ENCODE measurements around the gene TRAF2.

Gene TRAF2

DNA sequence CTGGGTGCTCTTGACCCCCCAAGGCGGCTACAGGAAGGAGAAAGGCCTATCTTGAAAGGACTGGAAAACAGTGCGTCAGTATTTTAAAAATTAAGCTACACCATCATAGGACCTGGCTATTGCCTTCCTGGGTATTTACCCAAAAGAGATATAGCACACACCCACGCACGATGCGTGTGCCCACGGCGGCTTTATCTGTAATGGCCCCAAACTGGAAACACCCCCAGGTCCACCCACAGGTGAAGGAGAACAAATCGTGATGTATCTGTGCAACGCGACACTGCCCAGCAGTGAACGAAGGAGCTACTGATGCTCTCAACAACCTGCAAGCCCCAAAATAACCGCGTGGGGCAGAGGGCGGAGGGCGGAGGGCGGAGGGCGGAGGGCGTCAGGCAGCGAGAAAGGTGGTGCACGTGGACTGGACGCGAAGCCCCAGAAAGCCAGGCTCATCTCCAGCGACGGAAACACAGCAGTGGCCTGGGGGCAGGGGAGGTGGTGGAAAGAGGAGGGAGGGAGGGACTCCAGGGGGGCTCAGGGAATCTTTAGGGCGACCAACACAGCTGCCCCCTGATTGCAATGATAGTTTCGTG lies 78.6 kb downstream of the TRAF2 start:
- DNase-seq = no peak

DNA sequence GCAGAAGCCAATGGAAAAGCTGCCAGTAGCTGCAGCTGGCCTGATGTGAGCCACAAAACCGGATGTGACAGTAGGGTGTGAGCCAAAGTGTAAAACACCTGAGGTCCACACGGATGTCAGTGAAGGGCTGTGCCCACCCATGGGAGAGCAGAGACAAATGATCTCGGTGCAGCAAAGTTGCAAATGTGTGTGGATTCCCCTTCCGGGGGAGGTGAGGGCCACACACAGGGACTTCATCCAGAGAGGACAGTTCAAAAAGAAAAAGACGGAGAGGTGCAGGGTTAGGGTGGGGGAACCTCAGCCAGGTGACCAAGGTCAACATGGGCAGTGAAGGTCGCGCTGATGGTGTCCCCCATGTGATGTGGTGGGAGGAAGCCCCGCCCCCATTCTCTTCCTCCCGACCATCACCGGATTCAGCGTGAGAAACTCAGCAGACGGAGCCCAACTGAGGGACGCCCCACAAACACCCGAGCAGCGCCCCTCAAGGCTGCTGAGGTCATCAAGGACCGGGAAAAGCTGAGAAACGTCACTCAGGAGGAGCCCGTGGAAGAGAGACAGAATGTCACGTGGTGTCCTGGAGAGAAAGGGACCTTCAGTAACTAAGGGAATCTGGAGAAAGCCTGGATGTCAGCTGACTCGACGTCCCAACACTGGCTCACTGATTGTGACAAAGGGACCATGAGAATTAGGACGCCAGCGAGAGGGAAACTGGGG lies 79.6 kb downstream of the TRAF2 start:
- no peak for DNase-seq

DNA sequence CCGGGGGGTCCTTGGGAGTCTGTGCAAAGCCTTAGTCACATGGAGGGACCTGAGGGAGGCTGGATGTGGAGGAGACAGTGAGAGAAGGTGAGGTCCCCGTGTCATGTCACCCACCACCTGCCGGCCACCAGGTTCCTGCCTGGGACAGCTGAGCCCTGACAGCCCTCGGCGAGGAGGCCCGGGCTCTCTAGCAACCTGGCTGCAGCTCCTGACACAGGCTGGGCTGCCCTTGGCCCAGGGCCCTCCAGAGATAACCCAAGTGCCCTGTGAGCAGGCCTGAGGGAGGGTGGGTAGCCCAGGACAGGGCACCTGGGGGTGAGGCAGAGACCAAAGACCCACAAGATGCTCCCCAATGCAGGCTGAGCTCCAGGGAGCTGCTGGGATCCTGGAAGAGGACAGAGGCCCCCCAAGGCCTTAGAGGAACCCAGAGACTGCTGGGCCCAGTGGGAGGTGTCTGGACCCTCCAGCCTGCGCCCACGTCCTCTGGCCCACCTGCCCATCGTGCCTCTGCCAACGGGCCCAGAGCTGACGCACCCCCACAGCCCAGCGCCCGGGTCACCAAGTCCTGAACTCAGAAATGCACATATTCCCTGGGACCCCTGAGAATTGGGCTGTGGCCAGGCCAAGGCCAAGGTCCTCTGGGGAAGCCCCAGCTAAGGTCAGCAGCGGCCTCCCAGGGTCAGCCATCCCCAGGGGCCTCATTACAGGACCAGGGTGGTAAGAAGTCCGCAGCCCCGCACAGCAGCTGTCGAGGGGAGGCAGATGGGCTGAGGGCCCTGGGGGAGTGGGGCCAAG lies 82.2 kb downstream of the TRAF2 start:
- no peak for DNase-seq

DNA sequence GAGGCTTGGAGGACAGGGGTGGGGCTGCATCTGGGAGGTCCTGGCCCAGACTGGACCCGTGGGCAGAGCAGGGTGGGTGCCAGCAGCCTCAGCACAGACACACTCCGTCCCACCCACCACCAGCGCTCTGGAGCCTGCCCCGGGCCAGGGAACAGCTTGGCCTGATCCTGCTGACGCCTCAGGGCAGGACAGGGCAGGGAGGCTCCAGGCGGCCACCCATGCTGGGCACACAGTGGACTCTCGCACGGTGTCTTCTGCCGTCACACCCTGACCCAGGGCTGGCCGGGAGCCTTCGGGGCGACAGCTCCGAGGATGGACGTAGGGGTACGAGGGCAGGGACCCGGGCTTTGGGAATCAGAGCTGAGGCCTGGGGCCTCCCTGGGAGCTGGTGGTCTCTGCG lies 82.8 kb downstream of the TRAF2 start:
- no peak for DNase-seq

DNA sequence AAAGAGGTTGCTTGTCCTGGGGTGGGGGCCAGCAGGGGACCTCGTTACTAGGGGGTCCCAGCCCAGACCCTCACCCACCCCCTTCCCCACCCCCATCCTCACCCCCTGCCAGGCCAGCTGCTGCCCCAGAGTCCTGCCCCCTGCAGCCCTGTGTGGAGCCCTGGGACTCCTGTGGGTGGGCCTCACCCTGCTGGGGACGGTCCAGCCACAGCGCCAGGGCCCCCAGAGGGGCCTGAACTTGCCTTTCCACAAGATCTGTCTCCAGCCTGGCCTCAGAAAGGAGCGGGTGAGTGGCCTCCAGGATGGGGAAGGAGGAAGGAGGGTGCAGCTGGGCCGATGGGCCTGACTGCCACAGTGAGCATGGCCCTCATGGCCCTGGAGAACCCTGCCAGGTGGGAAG lies 83.5 kb downstream of the TRAF2 start:
- no peak for DNase-seq

DNA sequence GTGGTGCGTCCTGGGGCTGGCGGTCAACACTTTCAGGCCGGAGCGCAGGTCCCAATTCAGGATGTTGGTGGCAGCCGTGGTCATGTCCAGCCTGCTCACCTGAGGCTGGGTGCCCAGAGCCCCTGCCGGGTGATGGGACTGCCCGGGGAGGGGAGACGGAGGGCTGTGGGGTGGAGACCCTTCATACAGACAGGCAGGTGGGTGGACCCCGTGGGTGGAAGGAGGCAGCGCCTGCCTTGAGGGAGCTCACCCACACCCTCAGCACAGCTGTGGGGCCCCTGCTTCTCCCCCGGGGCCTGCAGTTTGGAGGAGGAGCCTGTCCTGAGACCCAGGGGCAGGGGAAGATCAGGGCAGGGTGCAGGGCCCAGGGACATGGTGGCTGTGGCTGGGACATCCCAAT lies 84.0 kb downstream of the TRAF2 start:
- no peak for DNase-seq

DNA sequence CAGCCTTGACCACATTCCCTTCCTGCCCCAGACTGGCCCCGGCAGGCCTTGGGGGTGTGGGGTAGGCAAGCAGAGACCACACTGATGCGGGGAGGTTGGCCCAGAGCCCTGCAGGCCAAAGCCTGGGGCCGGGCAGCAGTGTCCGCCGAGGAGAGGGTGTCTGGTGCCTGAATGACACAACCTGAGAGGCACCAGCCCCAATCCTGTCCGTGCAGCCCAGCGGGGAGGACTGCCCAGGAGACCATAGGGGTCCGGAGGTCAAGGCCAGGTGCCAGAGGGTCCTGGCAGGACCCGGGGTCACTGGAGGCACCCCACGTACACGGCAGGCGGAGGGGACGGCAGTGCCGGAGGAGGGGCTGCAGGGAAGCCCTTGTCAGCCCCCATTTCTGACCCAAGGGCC lies 85.4 kb downstream of the TRAF2 start:
- DNase-seq = no peak

DNA sequence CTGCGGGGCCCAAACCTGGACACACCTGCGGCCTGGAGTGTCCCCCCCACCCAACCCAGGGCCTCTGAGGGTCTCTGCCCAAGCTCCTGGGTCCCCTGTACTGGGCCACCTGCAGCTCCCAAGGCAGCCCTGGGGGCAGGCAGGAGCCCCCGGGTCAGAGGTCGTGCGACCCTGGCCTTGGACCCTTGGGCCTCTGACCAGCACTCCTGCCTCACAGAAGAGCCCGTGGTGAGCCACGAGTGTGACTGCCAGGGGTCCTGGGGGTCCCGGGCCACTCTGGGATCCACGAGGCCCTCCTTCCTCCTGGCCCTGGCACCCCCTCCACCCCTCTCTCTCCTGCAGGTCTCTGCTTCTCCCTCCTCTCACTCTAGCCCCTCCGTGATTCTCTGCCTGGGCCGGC lies 86.0 kb downstream of the TRAF2 start:
- no peak for DNase-seq

DNA sequence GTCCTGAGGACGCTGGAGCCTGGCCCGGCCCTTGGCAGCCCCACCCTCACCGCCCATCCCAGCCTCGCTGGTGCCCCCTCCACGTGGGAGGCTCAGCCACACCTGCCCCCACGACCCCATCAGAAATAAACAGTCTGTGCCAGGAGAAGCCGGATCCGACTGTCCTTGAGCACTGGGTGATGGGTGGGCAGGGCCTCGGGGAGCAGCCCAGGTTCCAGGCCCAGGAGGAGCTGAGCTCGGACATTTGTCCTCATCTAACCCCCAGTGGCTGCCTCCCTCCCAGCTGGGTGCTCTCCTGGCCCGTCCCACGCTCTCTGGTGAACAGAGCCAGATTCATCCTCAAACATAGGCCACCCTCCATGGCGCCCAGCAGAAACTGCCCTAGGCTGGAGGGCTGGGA lies 86.4 kb downstream of the TRAF2 start:
- DNase-seq = no peak

DNA sequence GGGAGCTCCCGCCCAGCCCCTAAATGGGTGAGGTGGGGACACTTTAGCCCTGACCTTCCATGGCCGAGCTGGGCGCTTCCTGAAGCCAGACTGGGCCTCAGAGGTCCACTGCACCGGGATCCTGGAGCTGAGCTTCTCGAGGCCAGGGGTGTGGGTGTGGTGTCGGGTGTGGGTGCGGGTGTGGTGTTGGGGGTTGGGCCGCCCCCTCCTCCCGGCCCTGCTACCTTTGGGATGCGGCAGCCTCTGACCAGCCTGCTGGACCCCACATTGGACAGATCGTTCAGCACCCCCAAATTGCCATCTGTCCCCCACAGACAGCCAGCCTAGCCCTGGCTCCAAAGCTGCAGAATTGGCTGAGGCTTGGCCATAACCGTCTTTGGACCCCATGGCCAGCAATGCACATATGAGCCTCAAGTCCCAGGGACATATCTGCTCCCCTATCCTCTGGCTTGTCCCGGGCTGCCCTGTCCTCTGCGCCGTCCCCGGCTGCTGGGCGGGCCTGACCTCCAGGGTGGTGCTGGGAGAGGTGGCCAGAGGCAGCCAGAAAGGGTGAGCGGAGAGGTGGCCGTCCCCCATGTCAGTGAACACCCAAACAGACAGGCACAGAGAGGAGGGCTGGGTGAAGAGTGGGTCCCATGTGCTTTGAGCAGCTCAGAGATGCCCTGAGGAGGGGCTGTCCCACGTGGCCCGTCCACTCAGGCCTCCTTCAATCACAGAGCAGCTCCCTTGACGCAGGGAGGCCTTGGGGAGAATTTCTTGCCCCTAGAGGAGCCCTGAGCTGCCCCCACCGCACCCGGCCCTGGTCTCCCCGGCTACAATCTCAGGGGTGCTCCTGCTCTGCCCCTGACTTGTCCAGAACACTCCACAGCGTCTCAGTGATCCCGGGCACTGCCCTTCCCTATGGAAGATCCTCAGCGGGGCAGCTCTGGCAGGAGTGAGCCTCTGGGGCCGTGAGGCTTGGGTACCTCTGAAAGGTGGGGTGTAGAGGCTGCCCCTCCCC lies 87.6 kb downstream of the TRAF2 start:
- no peak for DNase-seq

DNA sequence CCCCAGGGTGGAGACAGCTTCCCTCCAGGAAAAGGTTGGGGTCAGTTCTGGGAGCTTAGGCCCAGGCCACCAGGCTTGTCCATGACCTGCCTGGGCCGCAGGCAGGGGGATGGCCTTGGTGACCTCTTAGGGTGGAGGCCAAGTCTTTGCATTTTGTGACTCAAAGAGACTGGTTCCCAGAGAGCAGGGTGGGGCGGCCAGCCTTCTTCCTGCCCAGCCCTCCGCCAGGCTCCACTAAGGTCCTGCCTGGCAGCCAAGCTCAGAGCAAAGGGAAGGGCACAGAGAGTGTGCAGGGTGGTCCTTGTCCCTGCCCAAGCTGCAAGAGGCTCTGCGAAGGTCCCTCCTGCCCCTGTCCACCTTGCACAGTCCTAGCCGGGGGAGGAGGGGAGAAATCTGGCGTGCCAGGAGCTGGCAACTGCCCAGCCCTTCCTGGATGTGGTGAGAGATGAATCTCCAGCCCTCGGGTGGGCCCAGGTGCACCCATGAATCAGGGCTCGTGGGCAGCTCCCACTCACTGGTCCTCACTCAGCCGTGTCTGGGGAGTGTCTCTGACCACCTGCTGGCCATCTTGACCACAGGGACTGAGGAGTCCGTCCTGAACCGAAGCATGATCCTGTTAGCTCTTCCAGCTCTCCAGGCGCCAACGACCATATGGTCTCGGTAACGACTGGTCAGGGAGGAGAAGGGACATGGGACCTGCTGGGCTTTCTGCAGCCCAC lies 88.7 kb downstream of the TRAF2 start:
- no peak for DNase-seq

DNA sequence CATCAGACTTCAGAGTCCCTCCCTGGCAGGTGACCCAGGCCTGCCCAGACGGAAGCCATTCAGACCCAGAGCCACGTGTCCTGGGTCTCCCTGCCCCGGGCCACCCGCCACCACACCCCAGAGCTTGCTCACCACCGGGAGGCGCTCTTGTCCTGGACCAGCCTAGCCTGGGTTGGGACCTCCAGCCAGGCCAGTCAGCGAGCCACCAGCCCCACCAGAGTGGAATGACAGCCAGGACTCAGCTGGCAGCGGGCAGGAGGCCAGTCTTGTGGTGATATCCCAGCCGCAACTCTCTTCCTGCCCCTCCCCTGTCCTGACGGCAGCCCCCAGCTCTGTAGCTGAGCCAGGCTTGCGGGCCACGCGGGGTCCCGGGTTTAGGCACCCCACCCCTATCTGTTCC lies 89.3 kb downstream of the TRAF2 start:
- DNase-seq = no peak

All from SW 1271 (cell line).